DMS79 (cell line): ENCODE results near the gene SLC19A1.

Experiments
- DNase-seq: peaks from one replicate; lab custom pipeline; 2025; lab: John Stamatoyannopoulos, UW

SLC19A1 gene

DNA sequence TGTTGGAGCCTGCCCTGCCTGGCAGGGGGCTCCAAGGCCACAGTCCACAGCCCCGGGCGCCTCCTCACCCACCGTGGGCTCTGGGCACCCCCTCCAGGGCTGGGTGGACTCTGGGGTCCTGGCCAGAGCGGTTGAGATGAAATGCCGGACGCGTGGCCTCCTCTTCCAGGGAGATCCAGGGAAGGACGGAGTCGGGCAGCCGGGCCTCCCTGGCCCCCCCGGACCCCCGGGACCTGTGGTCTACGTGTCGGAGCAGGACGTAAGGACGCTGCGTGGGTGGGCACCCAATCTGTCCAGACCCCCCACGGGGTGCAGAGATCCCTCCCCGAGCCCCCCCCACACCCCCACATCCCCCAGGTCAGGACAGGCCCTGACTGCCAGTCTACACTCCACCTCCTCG is 51.2 kb downstream of the SLC19A1 start:
- no peak for DNase-seq

DNA sequence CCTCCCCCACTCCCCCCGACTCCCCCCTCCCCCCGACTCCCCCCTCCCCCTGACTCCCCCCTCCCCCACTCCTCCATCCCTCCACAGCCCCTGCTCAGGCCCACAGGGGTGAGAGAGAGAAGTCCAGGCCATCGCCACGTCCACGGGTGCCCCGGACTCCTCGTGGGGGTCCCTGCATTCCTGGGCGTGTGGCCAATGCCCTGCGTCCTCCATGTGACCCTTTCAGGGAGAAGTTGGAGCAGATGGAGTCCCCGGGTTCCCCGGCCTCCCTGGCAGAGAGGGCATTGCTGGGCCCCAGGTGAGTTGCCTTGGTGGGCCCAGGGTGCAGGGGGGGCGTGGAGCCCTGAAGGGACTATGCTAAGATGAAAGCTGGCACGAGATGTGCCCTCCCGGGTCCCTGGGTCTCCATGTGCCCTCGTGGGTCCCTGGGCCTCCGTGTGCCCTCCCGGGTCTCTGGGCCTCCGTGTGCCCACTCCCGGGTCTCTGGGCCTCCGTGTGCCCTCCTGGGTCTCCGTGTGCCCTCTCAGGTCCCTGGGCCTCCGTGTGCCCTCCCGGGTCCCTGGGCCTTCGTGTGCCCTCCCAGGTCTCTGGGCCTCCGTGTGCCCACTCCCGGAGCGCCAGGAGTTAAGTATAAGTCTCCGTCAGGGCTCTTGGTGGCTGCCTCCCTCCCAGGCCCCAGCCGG is 52.0 kb downstream of the SLC19A1 start:
- DNase-seq: no peak

DNA sequence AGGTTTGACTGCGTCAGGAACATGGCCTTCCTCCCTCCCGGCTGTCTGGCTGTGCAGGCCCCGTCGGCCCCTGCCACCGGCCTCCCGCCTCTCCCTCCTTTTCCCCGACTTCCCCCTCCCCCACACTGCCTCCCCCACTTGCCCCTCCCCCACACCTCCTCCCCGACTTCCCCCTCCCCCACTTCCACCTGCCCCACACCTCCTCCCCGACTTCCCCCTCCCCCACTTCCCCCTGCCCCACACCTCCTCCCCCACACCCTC is 52.6 kb downstream of the SLC19A1 start:
- DNase-seq: no peak

- no peak for DNase-seq
Observed at GRCh38 chr21:45488931-45489721, 53.1 kb downstream of the SLC19A1 start.

DNA sequence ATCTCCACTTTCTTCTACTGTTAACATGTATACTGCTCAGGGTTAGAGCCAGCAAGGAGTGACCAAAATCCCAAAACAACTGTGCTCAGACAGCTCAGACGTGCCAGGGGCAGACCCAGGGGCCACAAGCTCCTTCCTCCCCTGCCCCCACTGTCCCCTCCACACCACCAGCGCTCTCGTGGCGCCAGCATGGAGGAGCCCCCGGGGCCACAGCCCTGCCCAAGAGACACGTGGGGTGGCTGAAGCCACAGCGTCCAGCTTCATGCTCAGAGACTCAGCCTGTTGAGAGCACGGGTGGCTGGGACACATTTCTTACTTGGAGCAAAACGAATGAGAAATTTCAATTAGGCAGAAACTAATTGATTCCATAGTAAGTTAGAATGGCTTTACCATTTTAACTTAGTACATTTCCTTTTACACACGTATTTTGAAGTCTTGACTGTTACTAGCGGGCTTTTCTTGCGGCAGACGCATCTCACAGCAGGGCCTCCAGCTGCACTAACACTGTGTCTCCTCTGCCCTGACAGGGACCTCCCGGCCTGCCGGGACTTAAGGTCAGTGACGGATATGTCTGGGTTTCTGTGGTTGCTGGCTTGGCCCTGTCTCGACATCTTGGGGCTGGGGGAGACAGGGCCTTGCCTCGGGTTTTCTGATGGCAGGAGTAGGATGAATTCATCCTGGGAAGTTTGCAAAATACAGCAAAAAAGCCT is 54.2 kb downstream of the SLC19A1 start:
- DNase-seq: no peak

GRCh38 chr21:45487161-45487806 is 55.0 kb downstream of the SLC19A1 start:
- DNase-seq: no peak

GRCh38 chr21:45486443-45487160 is 55.6 kb downstream of the SLC19A1 start:
- DNase-seq: no peak

GRCh38 chr21:45485686-45486442 is 56.4 kb downstream of the SLC19A1 start:
- DNase-seq: no peak

GRCh38 chr21:45484318-45484717 is 57.9 kb downstream of the SLC19A1 start:
- no peak for DNase-seq

- DNase-seq: no peak
Observed at GRCh38 chr21:45482899-45483821, 59.1 kb downstream of the SLC19A1 start.

DNA sequence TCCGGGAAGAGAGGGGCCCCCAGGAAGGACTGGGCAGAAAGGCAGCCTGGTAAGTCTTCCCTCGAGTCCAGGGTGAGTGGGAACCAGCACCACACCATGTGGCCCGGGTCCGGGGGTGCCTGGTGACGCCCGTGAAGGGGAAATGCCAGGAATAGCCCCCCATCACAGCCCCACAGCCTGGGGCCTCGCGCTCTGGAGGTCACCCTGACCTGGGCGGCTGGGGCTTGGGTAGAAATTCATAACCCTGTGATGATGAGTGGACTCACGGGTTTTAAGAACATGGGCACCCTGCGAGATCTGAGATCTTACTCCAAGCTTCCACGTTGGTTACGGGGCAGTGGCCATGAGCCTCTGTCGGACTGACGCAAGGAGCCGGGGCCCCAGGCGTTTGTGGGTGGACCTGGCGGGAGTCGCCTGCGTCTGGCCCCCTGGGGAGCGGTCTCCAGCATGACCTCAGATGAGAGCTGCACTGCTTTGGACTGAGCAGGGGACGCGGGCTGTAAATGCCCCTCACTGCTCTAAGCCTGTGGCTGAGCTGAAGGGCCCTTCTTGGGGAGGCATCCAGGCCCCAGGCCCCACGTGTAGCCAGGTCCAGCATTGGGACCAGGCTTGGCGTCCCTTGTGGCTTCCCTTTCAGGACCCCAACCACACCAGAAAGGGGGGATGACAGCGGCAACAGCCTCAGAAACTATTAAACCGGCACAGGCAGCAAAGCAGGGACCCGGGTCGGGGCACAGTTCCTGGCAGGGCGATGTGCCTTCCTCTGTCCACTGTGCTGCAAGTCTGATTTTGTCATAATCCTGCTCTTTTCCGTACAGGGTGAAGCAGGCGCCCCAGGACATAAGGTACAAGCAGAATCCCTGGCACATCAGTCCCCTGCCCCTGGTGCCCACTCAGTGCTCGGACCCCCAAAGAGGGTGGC is 60.0 kb downstream of the SLC19A1 start:
- DNase-seq: no peak

GRCh38 chr21:45481566-45481965 is 60.7 kb downstream of the SLC19A1 start:
- no peak for DNase-seq

- DNase-seq: no peak
Observed at GRCh38 chr21:45480701-45481500, 61.3 kb downstream of the SLC19A1 start.

GRCh38 chr21:45479691-45480675 is 62.3 kb downstream of the SLC19A1 start:
- no peak for DNase-seq

GRCh38 chr21:45478816-45479669 is 63.2 kb downstream of the SLC19A1 start:
- DNase-seq: no peak
